Left lung (tissue), 10 donors: Measurements from ENCODE around the gene TXLNG. TPM values are rescaled to one million over a fixed set of nuclear protein-coding genes. Genes with fewer than 3 reads are reported as not detected.

ENCODE experiments used
- ATAC-seq: fragments of 200-7000 bp; cut with Tn5 transposase; one replicate; pipeline ENCODE4 v1.9.1; 2020; ENCODE audit warnings: moderate library complexity
- DNase-seq, 4 donors: peaks; one replicate each; pipeline ENCODE4 v3.0.0-alpha.2; 2013 to 2020
- H3K27ac ChIP-seq, 2 donors: fragments of 200-600 bp; sonication (generic) in 1 of 2; one replicate each; pipeline versions ENCODE4 v1.5.0 to v1.8.0; 2020 to 2021
- H3K27me3 ChIP-seq, 2 donors: fragments of 200-600 bp; sonication (generic) in 1 of 2; one replicate each; pipeline versions ENCODE4 v1.5.0 to v1.8.0; 2020 to 2021
- H3K36me3 ChIP-seq, 2 donors: fragments of 200-600 bp; sonication (generic) in 1 of 2; one replicate each; pipeline versions ENCODE4 v1.5.0 to v1.8.0; 2020 to 2021
- H3K4me1 ChIP-seq, 2 donors: fragments of 200-600 bp; one replicate each; pipeline ENCODE4 v1.8.0; 2021
- H3K4me3 ChIP-seq, 2 donors: fragments of 200-600 bp; sonication (generic) in 1 of 2; one replicate each; pipeline versions ENCODE4 v1.5.0 to v1.8.0; 2020 to 2021; ENCODE audit warnings: mild to moderate bottlenecking in 1 of 2
- H3K9me3 ChIP-seq, 2 donors: fragments of 200-600 bp; sonication (generic) in 1 of 2; one replicate each; pipeline versions ENCODE4 v1.5.0 to v1.8.0; 2020 to 2021
- CTCF ChIP-seq, 2 donors: fragments of 200-600 bp; sonication (generic) in 1 of 2; IDR thresholded peaks; one replicate each; pipeline versions ENCODE4 v1.5.0 to v1.8.0; 2021; ENCODE audit warnings: antibody characterized with exemption in 2 of 2
- intact Hi-C, 2 donors: fragments of 100-400 bp; cut with DNase I; formaldehyde crosslinking; loops; one replicate each; pipeline versions ENCODE4 v1.11.2 to v1.14.2; 2022
- polyA plus RNA-seq, 6 donors: library from polyadenylated mRNA; unstranded; fragments of 120-200 nt; gene quantifications; one replicate each; pipeline ENCODE4 v1.2.1, GENCODE V29; 2013; ENCODE audit not compliant: insufficient read length in 6 of 6
- total RNA-seq, 2 donors: library from RNA; stranded (reverse); fragmentation: NEBNext Ultra II Directional; extraction: Animal tissue kit (Norgen Biotek cat#: 25700); gene quantifications; one replicate each; pipeline ENCODE4 v1.2.1, GENCODE V29; 2021
- donor health status: DM: no; HTN: yes; CAD: no.
- donor health status: DM: no; HTN: no; CAD: no.

TXLNG gene
- total and polyA plus RNA-seq, 8 donors, result 9.6 to 18.2 (median 15.7) TPM

GRCh38 chrX:16843208-16843909 lies 57.1 kb downstream of the TXLNG start:
- DNase-seq (no peak), ATAC-seq (no peak)
- Histone ChIP-seq H3K27ac (no peak overlapping the region), H3K9me3 (no peaks in the 10 kb centered on the region), H3K4me1 (no peaks in the 10 kb centered on the region), H3K36me3 (peaks cover 0 to 66% of the 10 kb centered on the region in 2 donors), H3K27me3 (no peaks in the 10 kb centered on the region), H3K4me3 (no peak overlapping the region)
- intact Hi-C loops, result no loop called here
- no peak for TF ChIP-seq CTCF (IDR thresholded peaks at IDR 0.05)

GRCh38 chrX:16845686-16846085 lies 59.4 kb downstream of the TXLNG start:
- peaks cover 0 to 52% of the 10 kb centered on the region in 2 donors for H3K36me3 ChIP-seq
- ATAC-seq (no peak), DNase-seq (no peak)
- intact Hi-C loops, result no loop called here
- H3K9me3 ChIP-seq, result no peaks in the 10 kb centered on the region
- TF ChIP-seq CTCF (IDR thresholded peaks at IDR 0.05), result no peak
- no peak overlapping the region for H3K27ac ChIP-seq
- H3K4me3 ChIP-seq, result no peak overlapping the region
- H3K4me1 ChIP-seq, result no peaks in the 10 kb centered on the region
- no peaks in the 10 kb centered on the region for H3K27me3 ChIP-seq

GRCh38 chrX:16848541-16848940 lies 62.3 kb downstream of the TXLNG start:
- Histone ChIP-seq H3K36me3 (peaks cover 0 to 46% of the 10 kb centered on the region in 2 donors), H3K4me3 (no peak overlapping the region), H3K4me1 (no peaks in the 10 kb centered on the region), H3K27me3 (no peaks in the 10 kb centered on the region), H3K9me3 (no peaks in the 10 kb centered on the region), H3K27ac (no peak overlapping the region)
- intact Hi-C loops, result no loop called here
- ATAC-seq (no peak), DNase-seq (no peak)
- TF ChIP-seq CTCF (IDR thresholded peaks at IDR 0.05), result no peak

GRCh38 chrX:16851421-16851820 lies 65.2 kb downstream of the TXLNG start:
- no peaks in the 10 kb centered on the region for H3K27me3 ChIP-seq
- no peaks in the 10 kb centered on the region for H3K4me1 ChIP-seq
- no peak overlapping the region for H3K27ac ChIP-seq
- TF ChIP-seq CTCF (IDR thresholded peaks at IDR 0.05), result no peak
- no peaks in the 10 kb centered on the region for H3K9me3 ChIP-seq
- no peak overlapping the region for H3K4me3 ChIP-seq
- no peak for ATAC-seq
- peaks cover 0 to 37% of the 10 kb centered on the region in 2 donors for H3K36me3 ChIP-seq
- intact Hi-C loops, result no loop called here
- DNase-seq, result no peak

GRCh38 chrX:16851827-16852226 lies 65.6 kb downstream of the TXLNG start:
- peaks cover 0 to 37% of the 10 kb centered on the region in 2 donors for H3K36me3 ChIP-seq
- TF ChIP-seq CTCF (IDR thresholded peaks at IDR 0.05), result no peak
- ATAC-seq, result no peak

More at GRCh38 chrX:16851827-16852226, 65.6 kb downstream of the TXLNG start:
- intact Hi-C loops, result no loop called here
- H3K4me3 ChIP-seq, result no peak overlapping the region
- no peaks in the 10 kb centered on the region for H3K27me3 ChIP-seq
- H3K4me1 ChIP-seq, result no peaks in the 10 kb centered on the region
- no peaks in the 10 kb centered on the region for H3K9me3 ChIP-seq
- no peak overlapping the region for H3K27ac ChIP-seq
- no peak for DNase-seq
